NCI-H1417 treated with DMSO at 0.1 percent for 48 hours (cell line): ENCODE results near the gene EIF3D.

Experiments
- DNase-seq: peaks from one replicate; lab custom pipeline; 2025; lab: John Stamatoyannopoulos, UW

Gene EIF3D

GRCh38 chr22:36467042-36467810, 61.7 kb downstream of the EIF3D start:
- DNase-seq: no peak

GRCh38 chr22:36466258-36466657, 62.7 kb downstream of the EIF3D start:
- DNase-seq: no peak

GRCh38 chr22:36465232-36466021, 63.5 kb downstream of the EIF3D start:
- no peak for DNase-seq

- DNase-seq: no peak
Observed at GRCh38 chr22:36464715-36465231, 64.2 kb downstream of the EIF3D start.

GRCh38 chr22:36463783-36464184, 65.2 kb downstream of the EIF3D start:
- DNase-seq: no peak

- no peak for DNase-seq
Observed at GRCh38 chr22:36461665-36462649, 67.0 kb downstream of the EIF3D start.
